SH-SY5Y (cell line): ENCODE measurements around the gene SMTNL1.

Experiments used
- GATA2 ChIP-seq: IDR thresholded peaks from 2 replicates; pipeline ENCODE4 v1.6.1; 2011; ENCODE audit warnings: mild to moderate bottlenecking, low read depth, low read length
- GATA3 ChIP-seq: IDR thresholded peaks from 2 replicates; pipeline ENCODE4 v1.6.1; 2011; ENCODE audit warnings: low read depth, mild to moderate bottlenecking, low read length, moderate library complexity

GRCh38 chr11:57545883-57546282, 8.5 kb downstream of the SMTNL1 start:
- TF ChIP-seq GATA2 = no peak
- TF ChIP-seq GATA3 = no peak
